Neuronal stem cell (in vitro differentiated cells): Measurements from ENCODE around the gene CBR4.
"Not testable (repeated sequence)": the region's sequence is repeated elsewhere in the genome, so short reads cannot be mapped to it uniquely, and the experiment has no call there.

ENCODE experiments used
- DNase-seq: peaks from one replicate; pipeline ENCODE4 v3.0.0-alpha.2; 2013; ENCODE audit warnings: low spot score
- H2AFZ ChIP-seq: one replicate; pipeline ENCODE4 v1.6.1; 2013; ENCODE audit warnings: mild to moderate bottlenecking, low read length, inconsistent platforms
- H2AK5ac ChIP-seq: 2 replicates; pipeline ENCODE4 v1.6.1; 2013; ENCODE audit warnings: low read depth, mild to moderate bottlenecking, inconsistent platforms, low read length, moderate library complexity, mixed read lengths
- H2BK120ac ChIP-seq: 2 replicates; pipeline ENCODE4 v1.6.1; 2013; ENCODE audit warnings: low read depth, mild to moderate bottlenecking, inconsistent platforms, low read length, moderate library complexity, mixed read lengths
- H2BK12ac ChIP-seq: one replicate; pipeline ENCODE4 v1.6.1; 2013; ENCODE audit warnings: low read length, inconsistent platforms
- H2BK15ac ChIP-seq: 2 replicates; pipeline ENCODE4 v1.6.1; 2013; ENCODE audit warnings: mild to moderate bottlenecking, low read length, inconsistent platforms, mixed read lengths
- H2BK5ac ChIP-seq: one replicate; pipeline ENCODE4 v1.6.1; 2013; ENCODE audit warnings: inconsistent platforms, mild to moderate bottlenecking, low read length, moderate library complexity
- H3K14ac ChIP-seq: one replicate; pipeline ENCODE4 v1.6.1; 2013; ENCODE audit warnings: low read length, inconsistent platforms
- H3K18ac ChIP-seq: 2 replicates; pipeline ENCODE4 v1.6.1; 2013; ENCODE audit warnings: low read length, inconsistent platforms
- H3K23ac ChIP-seq: 2 replicates; pipeline ENCODE4 v1.6.1; 2013; ENCODE audit warnings: low read depth, mild to moderate bottlenecking, mixed read lengths, low read length, inconsistent platforms; ENCODE audit not compliant: poor library complexity
- H3K27ac ChIP-seq: replicated peaks from 3 replicates; pipeline ENCODE4 v1.5.1; 2013; ENCODE audit warnings: low read length, inconsistent platforms
- H3K27me3 ChIP-seq, 3 experiments: 2 replicates each; pipeline ENCODE4 v1.6.1; 2013; ENCODE audit warnings: low read length in 3 of 3, mild to moderate bottlenecking in 2 of 3, inconsistent platforms in 1 of 3, low read depth in 1 of 3, mixed read lengths in 1 of 3, moderate library complexity in 1 of 3; ENCODE audit not compliant: control insufficient read depth in 3 of 3, insufficient read depth in 3 of 3
- H3K36me3 ChIP-seq, 2 donors: replicated peaks in 1 of 2; 2 replicates each; pipeline ENCODE4 v1.6.1; 2013; ENCODE audit warnings: low read length in 2 of 2; ENCODE audit not compliant: control insufficient read depth in 2 of 2, insufficient read depth in 2 of 2
- H3K4ac ChIP-seq: 2 replicates; pipeline ENCODE4 v1.6.1; 2013; ENCODE audit warnings: inconsistent platforms, mild to moderate bottlenecking, low read length, moderate library complexity
- H3K4me1 ChIP-seq, 2 donors: 1 replicate in 1 of 2; 2 replicates in 1 of 2; pipeline ENCODE4 v1.6.1; 2013; ENCODE audit warnings: low read length in 2 of 2, low read depth in 1 of 2; ENCODE audit not compliant: control insufficient read depth in 2 of 2, insufficient read depth in 1 of 2
- H3K4me2 ChIP-seq: one replicate; pipeline ENCODE4 v1.6.1; 2013; ENCODE audit warnings: mild to moderate bottlenecking, low read length, inconsistent platforms; ENCODE audit not compliant: insufficient read depth, poor library complexity, severe bottlenecking
- H3K4me3 ChIP-seq, 2 donors: 2 replicates each; pipeline ENCODE4 v1.5.1; 2013; ENCODE audit warnings: low read length in 2 of 2, mild to moderate bottlenecking in 2 of 2, inconsistent platforms in 1 of 2, moderate library complexity in 1 of 2
- H3K79me1 ChIP-seq: one replicate; pipeline ENCODE4 v1.6.1; 2013; ENCODE audit warnings: low read depth, mild to moderate bottlenecking, inconsistent platforms, low read length, moderate library complexity
- H3K9ac ChIP-seq: one replicate; pipeline ENCODE4 v1.6.1; 2013; ENCODE audit warnings: mild to moderate bottlenecking, low read depth, low read length, inconsistent platforms; ENCODE audit not compliant: poor library complexity
- H3K9me3 ChIP-seq, 2 donors: replicated peaks in 1 of 2; 2 replicates each; pipeline versions ENCODE3 to v1.6.1; 2013; ENCODE audit warnings: low read length in 2 of 2, mild to moderate bottlenecking in 2 of 2, inconsistent platforms in 1 of 2, low read depth in 1 of 2, mixed read lengths in 1 of 2, moderate library complexity in 1 of 2; ENCODE audit not compliant: control insufficient read depth in 2 of 2, insufficient read depth in 1 of 2
- H4K8ac ChIP-seq: one replicate; pipeline ENCODE4 v1.6.1; 2013; ENCODE audit warnings: low read depth, mild to moderate bottlenecking, inconsistent platforms, low read length, moderate library complexity
- H4K91ac ChIP-seq: one replicate; pipeline ENCODE4 v1.6.1; 2013; ENCODE audit warnings: low read length, low read depth, mild to moderate bottlenecking, inconsistent platforms; ENCODE audit not compliant: poor library complexity
- WGBS, 2 donors: extraction: QIAGEN DNeasy Blood & Tissue Kit; methylation state at CpG; one replicate each; pipeline ENCODE4 v1.1.7; 2013; ENCODE audit warnings: missing lambda C conversion rate in 2 of 2, mixed read lengths in 1 of 2; ENCODE audit not compliant: insufficient read length in 2 of 2, insufficient replicate concordance in 1 of 2; ENCODE audit errors: extremely low coverage in 2 of 2; 5-methylcytosine and 5-hydroxymethylcytosine counted together

The CBR4 gene

DNA sequence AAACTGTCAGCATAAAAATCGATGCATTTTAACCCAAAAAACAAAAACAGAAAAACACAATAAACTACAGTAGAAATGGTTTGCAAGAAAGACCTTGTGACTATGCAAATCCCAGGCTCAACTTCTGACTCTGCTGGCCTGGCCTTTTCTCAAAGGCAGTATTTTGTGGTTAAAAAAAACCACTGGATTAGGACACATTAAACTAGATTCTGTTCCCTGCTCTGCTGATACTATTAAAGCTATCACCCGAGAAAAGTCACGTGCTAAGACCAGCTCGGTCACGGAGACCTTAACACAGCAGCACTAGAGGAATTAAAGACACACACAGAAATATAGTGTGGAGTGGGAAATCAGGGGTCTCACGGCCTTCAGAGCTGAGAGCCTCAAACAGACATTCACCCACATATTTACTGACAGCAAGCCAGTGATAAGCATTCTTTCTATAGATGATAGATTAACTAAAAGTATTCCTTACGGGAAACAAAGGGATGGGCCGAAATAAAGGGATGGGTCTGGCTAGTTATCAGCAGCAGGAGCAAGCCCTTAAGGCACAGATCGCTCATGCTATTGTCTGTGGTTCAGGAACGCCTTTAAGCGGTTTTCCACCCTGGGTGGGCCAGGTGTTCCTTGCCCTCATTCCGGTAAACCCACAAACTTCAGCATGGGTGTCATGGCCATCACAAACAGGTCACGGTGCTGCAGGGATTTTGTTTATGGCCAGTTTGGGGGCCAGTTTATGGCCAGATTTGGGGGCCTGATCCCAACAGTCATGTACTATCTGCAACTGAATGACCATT is 16.1 kb downstream of the CBR4 start:
- Histone ChIP-seq H4K8ac (no peak overlapping the region), H2BK5ac (no peak overlapping the region), H3K14ac (no peak overlapping the region), H3K23ac (no peak overlapping the region), H2BK15ac (no peak overlapping the region), H3K36me3 (peaks cover 0 to 91% of the 10 kb centered on the region in 2 donors), H3K18ac (no peak overlapping the region), H2AFZ (no peak overlapping the region), H3K4ac (no peak overlapping the region), H3K9ac (no peak overlapping the region), H3K27ac (no peak overlapping the region), H3K4me3 (no peak overlapping the region), H3K4me1 (no peaks in the 10 kb centered on the region), H2BK12ac (no peak overlapping the region), H3K9me3 (no peaks in the 10 kb centered on the region), H2AK5ac (no peak overlapping the region), H3K27me3 (no peaks in the 10 kb centered on the region), H4K91ac (no peak overlapping the region), H3K4me2 (no peak overlapping the region), H3K79me1 (no peaks in the 10 kb centered on the region), H2BK120ac (no peak overlapping the region)
- no peak for DNase-seq
- WGBS, 2 donors = no CpG with 5 or more reads among the region's 13 CpGs

DNA sequence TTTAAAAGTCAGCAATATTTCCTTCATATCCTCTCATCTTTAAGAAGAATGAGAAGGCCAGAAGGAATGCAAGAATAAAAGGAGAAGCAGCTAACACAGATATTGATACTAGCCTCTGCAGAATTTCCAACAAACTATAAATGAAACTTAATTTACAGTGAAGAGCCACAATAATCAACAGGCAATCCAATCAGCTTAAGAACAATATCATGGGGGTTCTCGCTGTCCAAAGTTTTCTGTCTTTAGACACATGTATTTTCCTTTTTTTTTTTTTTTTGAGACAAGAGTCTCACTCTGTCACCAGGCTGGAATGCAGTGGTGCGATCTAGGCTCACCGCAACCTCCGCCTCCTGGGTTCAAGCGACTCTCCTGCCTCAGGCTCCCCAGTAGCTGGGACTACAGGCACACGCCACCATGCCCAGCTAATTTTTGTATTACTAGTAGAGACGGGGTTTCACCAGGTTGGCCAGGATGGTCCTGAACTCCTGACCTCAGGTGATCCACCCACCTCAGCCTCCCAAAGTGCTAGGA is 17.0 kb downstream of the CBR4 start:
- not testable (repeated sequence) for H3K4ac ChIP-seq, H3K4me3 ChIP-seq, H3K27me3 ChIP-seq, H2AFZ ChIP-seq, H3K4me1 ChIP-seq, H3K9ac ChIP-seq, H4K91ac ChIP-seq, H2BK5ac ChIP-seq, H4K8ac ChIP-seq, H3K79me1 ChIP-seq, H2BK120ac ChIP-seq, H3K9me3 ChIP-seq, H2BK12ac ChIP-seq, H2AK5ac ChIP-seq, H3K4me2 ChIP-seq, H3K27ac ChIP-seq, DNase-seq, H3K18ac ChIP-seq, H3K14ac ChIP-seq, H2BK15ac ChIP-seq, H3K23ac ChIP-seq
- peaks cover 0 to 90% of the 10 kb centered on the region in 2 donors for H3K36me3 ChIP-seq
- no CpG with 5 or more reads among the region's 7 CpGs for WGBS, 2 donors

DNA sequence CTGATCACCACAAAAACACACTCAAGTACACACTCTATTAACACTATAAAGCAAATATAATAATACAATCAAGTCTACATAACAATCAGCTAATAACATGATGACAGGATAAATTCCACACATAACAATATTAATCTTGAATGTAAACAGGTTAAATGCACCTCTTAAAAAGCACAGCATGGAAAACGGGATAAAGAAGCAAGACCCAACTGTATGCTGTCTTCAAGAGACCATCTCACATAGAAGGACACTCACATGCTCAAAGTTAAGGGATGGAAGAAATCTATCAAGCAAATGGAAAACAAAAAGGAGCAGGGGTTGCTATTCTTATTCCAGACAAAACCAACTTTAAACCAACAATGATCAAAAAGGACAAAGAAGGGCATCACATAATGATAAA is 28.1 kb downstream of the CBR4 start:
- H2AK5ac ChIP-seq = no peak overlapping the region

DNA sequence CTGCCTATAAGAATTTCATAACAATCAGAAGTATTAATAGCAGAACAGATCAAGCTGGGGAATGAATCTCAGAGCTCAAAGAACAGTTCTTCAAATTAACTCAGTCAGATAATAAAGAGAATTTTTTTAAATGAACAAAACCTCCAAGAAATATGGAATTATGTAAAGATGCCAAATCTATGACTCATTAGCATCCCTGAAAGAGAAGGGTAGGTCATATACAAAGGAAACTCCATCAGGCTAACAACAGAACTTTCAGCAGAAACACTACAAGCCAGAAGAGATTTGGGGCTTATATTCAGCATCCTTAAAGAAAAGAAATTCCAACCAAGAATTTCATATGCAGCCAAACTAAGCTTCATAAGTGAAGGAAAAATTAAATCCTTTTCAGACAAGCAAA is 28.6 kb downstream of the CBR4 start:
- no peak overlapping the region for H2BK120ac ChIP-seq
- no peaks in the 10 kb centered on the region for H3K4me1 ChIP-seq
- H3K27ac ChIP-seq = no peak overlapping the region
- no peak overlapping the region for H2BK15ac ChIP-seq
- no peak overlapping the region for H3K14ac ChIP-seq
- DNase-seq = no peak
- peaks cover 18 to 33% of the 10 kb centered on the region in 2 donors for H3K9me3 ChIP-seq
- H2BK5ac ChIP-seq = no peak overlapping the region
- peaks cover 9 to 83% of the 10 kb centered on the region in 2 donors for H3K36me3 ChIP-seq
- no peak overlapping the region for H2BK12ac ChIP-seq
- no peak overlapping the region for H4K91ac ChIP-seq
- no peak overlapping the region for H3K9ac ChIP-seq
- H3K27me3 ChIP-seq = no peaks in the 10 kb centered on the region
- H3K18ac ChIP-seq = no peak overlapping the region
- H4K8ac ChIP-seq = no peak overlapping the region
- H3K4me2 ChIP-seq = no peak overlapping the region
- H3K4ac ChIP-seq = no peak overlapping the region
- H2AFZ ChIP-seq = no peak overlapping the region
- no peak overlapping the region for H3K4me3 ChIP-seq
- H2AK5ac ChIP-seq = no peak overlapping the region
- no peaks in the 10 kb centered on the region for H3K79me1 ChIP-seq
- no peak overlapping the region for H3K23ac ChIP-seq

More for the DNA sequence above, 28.1 kb downstream of the CBR4 start:
- Histone ChIP-seq H3K9ac (no peak overlapping the region), H3K9me3 (peaks cover 16 to 32% of the 10 kb centered on the region in 2 donors), H3K14ac (no peak overlapping the region), H3K36me3 (peaks cover 8 to 82% of the 10 kb centered on the region in 2 donors), H4K8ac (no peak overlapping the region), H3K79me1 (no peaks in the 10 kb centered on the region), H2BK15ac (no peak overlapping the region), H2AFZ (no peak overlapping the region), H3K4ac (no peak overlapping the region), H3K4me3 (no peak overlapping the region), H2BK5ac (no peak overlapping the region), H3K27ac (no peak overlapping the region), H2BK12ac (no peak overlapping the region), H4K91ac (no peak overlapping the region), H3K23ac (no peak overlapping the region), H3K27me3 (no peaks in the 10 kb centered on the region), H3K4me1 (no peaks in the 10 kb centered on the region), H3K18ac (no peak overlapping the region), H3K4me2 (no peak overlapping the region), H2BK120ac (no peak overlapping the region)
- DNase-seq = no peak
- WGBS, 2 donors = no CpG with 5 or more reads among the region's 1 CpG
